D341Med (cell line): ENCODE data around the gene ZBTB20.

Experiments
- DNase-seq: peaks from one replicate; pipeline ENCODE4 v3.0.0; 2012; ENCODE audit warnings: low spot score

The ZBTB20 gene

GRCh38 chr3:114469070-114469469, 678.0 kb downstream of the ZBTB20 start:
- no peak for DNase-seq

GRCh38 chr3:114466816-114467215, 680.3 kb downstream of the ZBTB20 start:
- no peak for DNase-seq

- DNase-seq, result no peak
These were observed 680.8 kb downstream of the ZBTB20 start for GRCh38 chr3:114466251-114466650.

- DNase-seq, result no peak
These were observed 682.5 kb downstream of the ZBTB20 start for GRCh38 chr3:114464548-114464947.

- DNase-seq, result no peak
These were observed 684.3 kb downstream of the ZBTB20 start for GRCh38 chr3:114462750-114463149.

- no peak for DNase-seq
These were observed 686.6 kb downstream of the ZBTB20 start for GRCh38 chr3:114460459-114460858.

GRCh38 chr3:114456742-114457141, 690.3 kb downstream of the ZBTB20 start:
- DNase-seq, result no peak

- DNase-seq, result no peak
These were observed 691.7 kb downstream of the ZBTB20 start for GRCh38 chr3:114455432-114455831.

- DNase-seq, result peak; percentile 18
These were observed 692.4 kb downstream of the ZBTB20 start for GRCh38 chr3:114454551-114455251.

- DNase-seq, result no peak
These were observed 693.7 kb downstream of the ZBTB20 start for GRCh38 chr3:114453361-114453780.

- DNase-seq, result no peak
These were observed 694.2 kb downstream of the ZBTB20 start for GRCh38 chr3:114452937-114453336.

GRCh38 chr3:114452256-114452655, 694.8 kb downstream of the ZBTB20 start:
- no peak for DNase-seq

GRCh38 chr3:114451561-114452018, 695.5 kb downstream of the ZBTB20 start:
- DNase-seq, result no peak

GRCh38 chr3:114451051-114451451, 696.0 kb downstream of the ZBTB20 start:
- no peak for DNase-seq

- no peak for DNase-seq
These were observed 697.0 kb downstream of the ZBTB20 start for GRCh38 chr3:114450008-114450596.

GRCh38 chr3:114449271-114450007, 697.6 kb downstream of the ZBTB20 start:
- no peak for DNase-seq

GRCh38 chr3:114447950-114448479, 699.1 kb downstream of the ZBTB20 start:
- DNase-seq, result no peak

- DNase-seq, result no peak
These were observed 699.5 kb downstream of the ZBTB20 start for GRCh38 chr3:114447545-114447944.

GRCh38 chr3:114446600-114446999, 700.5 kb downstream of the ZBTB20 start:
- DNase-seq, result no peak

- DNase-seq, result no peak
These were observed 701.9 kb downstream of the ZBTB20 start for GRCh38 chr3:114445233-114445632.

- DNase-seq, result no peak
These were observed 702.9 kb downstream of the ZBTB20 start for GRCh38 chr3:114444216-114444615.

- DNase-seq, result no peak
These were observed 704.8 kb downstream of the ZBTB20 start for GRCh38 chr3:114442246-114442645.

GRCh38 chr3:114441386-114441785, 705.7 kb downstream of the ZBTB20 start:
- DNase-seq, result no peak
